ENCODE data around the gene OR2B6.

Gene OR2B6

GRCh38 chr6:28001351-28001750, 44.3 kb downstream of the OR2B6 start:
- DNase-seq, result no peak

GRCh38 chr6:28001751-28002150, 44.7 kb downstream of the OR2B6 start:
- DNase-seq, result no peak

DNA sequence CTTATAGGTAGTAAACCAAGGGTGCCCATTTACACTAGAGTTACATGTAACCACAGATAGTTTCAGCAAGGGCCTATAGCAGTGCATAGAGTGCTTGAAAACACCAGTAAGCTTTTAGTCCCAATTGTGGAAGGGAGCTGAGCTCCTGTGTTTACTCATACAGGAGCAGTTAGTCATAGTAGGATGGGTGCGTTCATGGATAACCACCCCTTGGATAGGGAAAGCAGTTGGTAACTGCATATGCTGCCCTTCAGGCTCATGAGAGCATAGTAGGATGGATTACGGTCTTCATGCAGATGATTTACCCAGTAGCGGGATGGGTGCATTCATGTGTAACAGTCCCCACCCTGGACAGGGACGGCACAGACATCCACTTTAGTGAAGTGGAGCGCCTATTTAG, 45.1 kb downstream of the OR2B6 start:
- DNase-seq, result no peak

DNA sequence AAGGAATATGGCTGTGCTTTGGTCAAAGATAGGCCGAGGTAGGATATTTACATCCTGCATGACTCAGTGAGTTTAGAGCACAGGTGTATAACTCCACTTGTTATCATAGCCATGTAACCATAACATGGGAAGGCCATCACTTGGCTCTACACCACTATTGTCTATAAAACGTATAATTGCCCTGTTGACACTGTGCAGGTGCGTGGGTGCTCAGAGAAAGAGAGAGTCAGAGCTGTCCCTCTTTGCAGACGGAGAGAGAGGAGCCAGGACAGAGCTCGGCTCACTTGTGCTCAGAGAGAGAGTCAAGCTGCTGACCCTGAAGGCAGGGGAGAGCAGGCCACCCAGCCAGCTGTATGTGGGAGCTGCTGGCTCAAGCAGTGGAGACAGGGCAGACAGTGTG, 46.0 kb downstream of the OR2B6 start:
- no peak for DNase-seq

DNA sequence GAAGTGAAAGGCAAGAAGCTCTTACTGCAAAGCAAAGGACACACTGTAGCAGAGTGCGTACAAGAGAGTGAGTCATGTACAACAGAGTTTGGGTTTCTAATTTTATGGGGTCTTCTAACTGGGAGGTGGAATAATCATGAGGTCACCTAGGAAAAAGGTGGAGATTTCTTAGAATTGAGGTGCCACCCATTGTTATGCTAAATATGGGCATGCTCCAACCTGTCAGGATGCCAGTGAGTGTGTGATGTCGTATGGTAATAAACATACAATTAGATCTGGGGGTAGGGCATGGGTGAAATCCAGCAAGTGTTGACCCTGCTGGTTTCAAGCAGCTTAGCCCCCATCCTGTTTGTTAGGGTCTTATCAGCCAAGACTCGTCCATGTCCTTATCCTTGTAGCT, 46.6 kb downstream of the OR2B6 start:
- DNase-seq, result no peak

DNA sequence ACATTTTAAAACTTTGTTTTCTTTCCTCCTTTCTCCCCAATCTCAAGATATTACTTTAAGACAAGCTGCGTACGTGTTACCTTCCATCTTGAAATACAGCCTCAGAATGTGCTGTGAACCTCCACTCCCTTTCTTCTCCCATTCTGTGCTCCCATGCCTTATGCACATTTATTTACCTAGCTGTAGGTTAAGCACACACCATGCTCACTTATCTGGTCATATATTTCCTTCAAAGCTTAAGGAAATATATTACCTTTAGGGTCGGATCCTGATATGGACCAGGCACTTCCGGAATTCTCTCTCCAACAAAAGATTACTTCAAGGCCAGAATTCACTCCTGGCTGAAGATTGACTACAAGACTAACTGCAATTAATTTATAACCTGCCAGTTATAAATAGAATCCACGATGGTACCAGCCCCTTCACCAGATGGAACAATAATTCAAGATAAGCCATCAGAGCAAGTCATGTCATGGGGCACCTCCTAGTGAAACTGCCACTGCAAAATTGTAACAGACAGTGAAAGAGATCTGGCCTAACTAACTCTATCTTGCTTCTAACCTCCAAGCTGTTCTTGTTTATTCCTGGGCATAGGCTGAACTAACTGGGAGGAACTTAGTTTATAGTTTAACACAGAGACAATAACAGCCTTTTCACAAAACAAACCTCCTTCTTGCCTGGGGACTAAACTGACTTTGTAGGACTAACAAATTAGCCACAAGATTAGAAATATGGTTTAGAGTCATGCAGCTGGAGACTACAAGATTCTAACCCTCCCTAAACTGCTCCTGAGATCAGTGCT, 47.5 kb downstream of the OR2B6 start:
- DNase-seq, result no peak

DNA sequence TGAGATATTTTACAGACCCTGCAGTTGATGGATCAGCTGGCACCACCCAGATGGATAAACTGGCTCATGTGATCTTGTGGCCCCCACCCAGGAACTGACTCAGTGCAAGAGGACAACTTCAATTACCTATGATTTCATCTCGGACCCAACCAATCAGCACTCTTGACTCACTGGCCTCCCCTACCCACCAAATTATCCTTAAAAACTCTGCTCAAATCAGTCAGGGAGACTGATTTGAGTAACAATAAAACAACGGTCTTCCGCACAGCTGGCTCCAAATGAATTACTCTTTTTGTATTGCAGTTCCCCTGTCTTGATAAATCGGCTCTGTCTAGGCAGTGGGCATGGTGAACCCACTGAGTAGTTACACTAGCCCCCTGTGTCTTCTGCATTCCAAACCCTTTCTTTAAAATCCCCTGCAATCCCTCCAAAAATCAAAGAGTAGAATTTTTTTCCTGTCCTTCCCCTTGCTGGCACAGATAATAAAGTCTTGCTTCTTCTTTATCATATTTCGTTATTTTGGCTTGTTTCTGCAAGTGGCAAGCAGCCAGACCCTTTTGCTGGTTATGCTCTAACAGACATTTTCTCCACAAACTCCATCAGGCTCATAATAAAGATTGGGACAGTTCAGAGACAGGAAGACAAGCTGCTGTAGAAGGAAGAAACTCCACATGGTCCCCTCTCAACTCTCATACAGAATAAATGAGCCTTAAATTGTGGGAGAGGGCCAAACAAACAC, 48.3 kb downstream of the OR2B6 start:
- no peak for DNase-seq

GRCh38 chr6:28005975-28006374, 48.9 kb downstream of the OR2B6 start:
- DNase-seq, result no peak

Measured in amniotic stem cell (primary cell).